Anterior cingulate cortex (tissue), 58 donors: Measurements from ENCODE around the gene CALCOCO2.
A peak's percentile ranks its signal among the peaks of the same experiment; 100 is the strongest.
"Not testable (repeated sequence)": the region's sequence is repeated elsewhere in the genome, so short reads cannot be mapped to it uniquely, and the experiment has no call there.

Source experiments
- DNase-seq, 58 donors: peaks; one replicate each; lab custom pipeline; 2025; lab: John Stamatoyannopoulos, UW

CALCOCO2 gene, protein sequence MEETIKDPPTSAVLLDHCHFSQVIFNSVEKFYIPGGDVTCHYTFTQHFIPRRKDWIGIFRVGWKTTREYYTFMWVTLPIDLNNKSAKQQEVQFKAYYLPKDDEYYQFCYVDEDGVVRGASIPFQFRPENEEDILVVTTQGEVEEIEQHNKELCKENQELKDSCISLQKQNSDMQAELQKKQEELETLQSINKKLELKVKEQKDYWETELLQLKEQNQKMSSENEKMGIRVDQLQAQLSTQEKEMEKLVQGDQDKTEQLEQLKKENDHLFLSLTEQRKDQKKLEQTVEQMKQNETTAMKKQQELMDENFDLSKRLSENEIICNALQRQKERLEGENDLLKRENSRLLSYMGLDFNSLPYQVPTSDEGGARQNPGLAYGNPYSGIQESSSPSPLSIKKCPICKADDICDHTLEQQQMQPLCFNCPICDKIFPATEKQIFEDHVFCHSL

DNA sequence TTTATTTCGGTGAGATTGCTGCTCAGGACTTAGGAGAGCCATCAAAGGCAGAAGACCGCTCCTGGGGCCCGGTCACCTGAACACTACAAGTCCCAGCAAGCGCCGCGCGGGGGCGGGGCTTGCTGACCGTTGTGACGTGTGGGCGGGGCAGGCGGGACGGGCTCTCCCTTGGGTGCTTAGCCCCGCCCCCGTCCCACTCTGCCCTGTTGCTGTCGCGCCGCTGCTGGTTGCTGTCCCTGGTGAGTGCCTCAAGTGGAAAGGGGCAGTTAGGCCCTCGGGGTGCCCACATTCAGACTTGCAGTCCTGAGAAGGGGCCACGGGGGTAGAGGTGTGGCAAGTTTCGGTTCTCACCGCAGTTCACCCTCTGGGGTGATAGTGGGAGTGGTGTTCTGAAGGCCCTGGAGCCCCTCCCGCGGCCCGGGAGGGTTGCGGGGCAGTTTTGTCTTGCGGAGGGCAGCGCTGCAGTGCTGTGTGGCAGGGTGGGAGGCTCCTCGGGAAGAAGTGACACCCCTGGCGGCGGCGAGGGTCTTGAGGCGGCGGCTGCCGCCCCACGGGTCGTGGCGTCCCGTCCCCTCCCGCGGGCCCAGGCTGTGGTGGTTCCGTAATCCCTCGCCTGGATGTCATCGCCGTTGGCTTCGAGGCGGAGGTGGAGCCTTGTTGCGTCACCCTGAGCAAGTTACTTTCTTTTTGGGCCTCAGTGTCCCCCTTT is at the start of gene CALCOCO2:
TSS of gene CALCOCO2 (plus strand) at position 196 of the 709 bp plus-strand sequence. CDS start 10,673 bp downstream, outside the sequence.
- DNase-seq, result peak; percentile 39 to 95 (median 88)

DNA sequence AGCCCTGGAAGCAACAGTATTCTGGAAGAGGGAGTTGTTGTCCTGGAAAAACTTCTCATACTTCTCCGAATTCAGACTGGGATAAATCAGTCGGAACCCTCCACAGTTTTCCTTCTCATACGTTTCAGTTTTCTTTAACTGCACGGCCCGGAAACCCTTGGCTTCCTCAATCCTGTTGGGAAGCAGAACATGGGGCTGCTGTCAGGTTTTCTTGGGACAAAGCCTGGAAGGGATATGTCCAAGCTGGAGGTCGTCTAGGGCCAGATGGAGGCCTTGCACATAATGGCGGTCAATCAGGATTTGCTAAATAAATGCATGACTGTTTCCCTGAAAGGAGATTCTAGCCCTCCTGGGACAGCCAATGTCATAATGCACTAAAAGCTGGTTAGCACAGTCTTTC is 43.0 kb upstream of the CALCOCO2 start:
- DNase-seq, result no peak

DNA sequence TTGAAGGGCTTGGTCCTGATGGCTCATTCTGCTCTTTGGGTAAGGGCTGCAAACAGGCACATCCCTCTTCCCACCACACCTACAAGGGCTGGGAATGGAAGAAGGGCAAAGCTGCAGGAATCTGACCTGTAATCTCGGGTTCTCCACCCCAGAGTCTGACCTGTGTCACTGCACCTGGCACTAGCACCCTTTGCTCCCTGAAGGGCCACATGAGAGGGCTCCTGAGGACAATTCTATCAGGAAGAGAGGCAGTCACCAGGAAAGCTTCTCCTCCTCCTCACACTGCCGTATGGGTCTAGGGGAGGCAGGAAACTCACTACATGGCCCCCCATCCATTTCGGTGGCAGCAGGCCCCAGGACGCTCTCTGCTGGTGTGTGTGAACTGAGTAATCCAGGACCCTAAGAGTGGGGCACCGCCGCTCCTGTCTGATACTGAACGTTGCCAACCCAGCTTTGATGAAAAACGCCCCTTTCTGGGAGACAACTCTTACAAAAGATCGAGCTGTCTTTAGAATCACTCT is 40.2 kb upstream of the CALCOCO2 start:
- DNase-seq, result no peak

DNA sequence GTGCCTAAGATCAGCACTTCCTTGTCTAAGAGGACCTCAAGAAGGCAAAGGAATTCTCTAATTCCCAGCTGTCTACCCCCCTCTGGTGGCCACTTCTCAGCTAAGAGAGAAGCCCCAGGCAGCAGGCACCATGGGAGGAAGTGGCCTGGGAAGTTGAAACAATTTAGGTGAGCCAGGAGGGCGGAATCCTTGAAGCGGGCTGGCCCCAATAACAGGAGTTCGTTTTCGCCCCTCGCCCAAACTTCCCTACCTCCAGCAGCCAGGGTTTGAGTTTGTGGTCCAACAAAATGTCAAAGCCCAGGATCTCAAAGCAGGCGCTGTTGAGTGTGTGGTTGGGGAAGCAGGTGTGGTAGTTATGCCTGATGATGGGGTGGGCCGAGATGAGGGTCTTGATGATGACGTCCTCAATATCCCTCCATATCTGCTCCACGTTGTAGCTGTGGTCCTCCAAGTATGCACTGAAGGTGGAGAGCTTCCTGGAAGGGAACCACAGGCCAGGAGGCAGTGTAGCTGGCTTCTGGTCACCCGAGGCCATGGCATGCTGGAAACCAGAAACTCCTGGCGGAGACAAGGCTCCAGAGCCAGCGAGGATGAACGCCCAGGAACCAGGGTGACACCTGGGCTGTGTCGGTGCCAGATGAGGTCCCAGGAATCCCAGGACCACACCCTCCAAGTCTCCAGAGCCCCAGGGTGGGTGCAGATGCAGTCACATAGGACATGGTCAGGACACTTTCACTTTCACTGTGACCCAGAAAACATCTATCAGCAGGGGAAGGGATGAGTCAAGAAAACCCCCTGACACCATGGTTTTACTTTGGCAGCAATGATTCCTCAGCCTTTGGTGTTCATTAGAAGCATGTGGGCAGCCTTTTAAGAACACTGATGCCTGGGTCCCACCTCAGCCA is 39.5 kb upstream of the CALCOCO2 start:
- DNase-seq, result peak in 39 of 58 donors; percentile 1 to 61 (median 13)

DNA sequence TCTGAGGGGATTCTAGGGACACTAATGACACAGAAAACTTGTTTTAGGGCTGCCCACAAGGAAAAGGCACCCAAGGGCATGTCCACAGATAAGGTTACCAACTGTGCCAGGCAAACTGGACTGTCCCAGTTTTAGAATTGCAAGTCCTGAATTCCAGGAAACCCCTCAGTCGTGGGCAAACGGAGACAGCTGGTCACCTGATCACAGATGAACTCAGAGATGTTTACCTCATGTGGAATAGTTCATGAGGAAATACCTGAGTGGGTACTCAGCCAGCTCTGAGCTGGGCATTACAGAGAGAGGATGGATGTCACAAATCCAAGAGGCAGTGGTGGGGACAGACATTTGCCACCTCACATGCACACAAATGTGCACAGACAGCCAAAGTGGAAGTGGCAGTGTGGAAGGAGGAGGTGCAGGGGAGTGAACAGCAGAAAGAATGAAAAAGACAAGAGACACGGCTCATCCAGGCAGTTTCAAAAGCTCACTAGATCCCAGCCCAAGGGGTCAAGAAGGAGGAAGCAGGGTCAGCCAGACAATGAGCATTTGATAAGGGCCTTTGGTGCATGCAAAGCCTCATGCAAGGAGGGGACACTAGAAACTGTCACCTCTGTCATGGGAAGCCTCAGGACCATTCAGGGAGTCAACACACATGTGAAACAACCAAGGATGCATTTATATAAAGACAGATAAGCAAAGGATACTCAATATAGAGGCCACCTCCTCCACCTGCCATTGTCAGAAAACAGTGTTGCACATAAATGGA is 38.6 kb upstream of the CALCOCO2 start:
- DNase-seq, result no peak

DNA sequence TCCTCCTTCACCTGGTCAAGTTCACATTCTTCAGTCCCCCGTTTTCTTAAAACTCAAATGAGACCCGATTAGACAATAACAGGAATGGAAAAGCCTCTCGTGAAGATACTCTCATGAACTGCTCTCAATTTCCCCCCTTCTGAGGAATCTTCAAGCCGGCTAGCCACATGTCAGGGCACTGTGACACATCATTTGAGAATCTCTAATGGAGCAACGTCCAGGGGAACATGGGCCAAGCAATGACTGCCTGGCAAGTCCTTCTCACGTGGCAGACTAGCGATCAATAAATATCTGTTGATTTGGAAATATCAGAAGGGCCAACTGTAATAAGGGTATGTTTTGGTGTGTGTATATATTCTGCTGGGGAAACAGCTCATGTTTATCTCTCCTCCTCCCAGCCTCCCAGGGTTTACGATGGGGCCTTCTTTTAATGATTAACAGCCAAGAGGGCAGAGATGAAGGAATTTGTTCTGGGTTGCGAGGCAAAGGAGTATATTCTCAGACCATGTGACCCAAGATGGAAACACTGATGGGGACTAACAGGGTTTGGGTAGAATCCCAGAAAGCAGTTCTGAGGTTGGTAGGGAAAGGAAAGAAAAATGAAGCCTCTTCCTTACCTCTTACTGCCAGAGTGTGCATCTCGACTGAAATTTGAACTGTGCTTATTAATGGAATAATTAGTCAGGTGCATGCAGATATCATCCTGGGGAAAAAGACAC is 35.2 kb upstream of the CALCOCO2 start:
- DNase-seq, result no peak

DNA sequence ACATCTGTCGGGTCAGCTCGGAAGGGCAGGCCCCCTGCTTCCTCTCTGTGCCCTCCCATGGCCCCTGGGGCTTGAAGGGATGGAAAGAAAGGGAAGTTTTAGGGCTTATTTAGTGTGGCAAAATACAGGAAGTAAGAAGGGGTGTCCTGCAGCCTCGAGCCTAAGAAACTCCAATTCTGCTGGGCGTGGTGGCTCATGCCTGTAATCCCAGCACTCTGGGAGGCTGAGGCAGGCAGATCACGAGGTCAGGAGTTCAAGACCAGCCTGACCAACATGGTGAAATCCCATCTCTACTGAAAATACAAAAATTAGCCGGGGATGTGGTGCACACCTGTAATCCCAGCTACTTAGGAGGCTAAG is 34.7 kb upstream of the CALCOCO2 start:
- DNase-seq, result not testable (repeated sequence)

DNA sequence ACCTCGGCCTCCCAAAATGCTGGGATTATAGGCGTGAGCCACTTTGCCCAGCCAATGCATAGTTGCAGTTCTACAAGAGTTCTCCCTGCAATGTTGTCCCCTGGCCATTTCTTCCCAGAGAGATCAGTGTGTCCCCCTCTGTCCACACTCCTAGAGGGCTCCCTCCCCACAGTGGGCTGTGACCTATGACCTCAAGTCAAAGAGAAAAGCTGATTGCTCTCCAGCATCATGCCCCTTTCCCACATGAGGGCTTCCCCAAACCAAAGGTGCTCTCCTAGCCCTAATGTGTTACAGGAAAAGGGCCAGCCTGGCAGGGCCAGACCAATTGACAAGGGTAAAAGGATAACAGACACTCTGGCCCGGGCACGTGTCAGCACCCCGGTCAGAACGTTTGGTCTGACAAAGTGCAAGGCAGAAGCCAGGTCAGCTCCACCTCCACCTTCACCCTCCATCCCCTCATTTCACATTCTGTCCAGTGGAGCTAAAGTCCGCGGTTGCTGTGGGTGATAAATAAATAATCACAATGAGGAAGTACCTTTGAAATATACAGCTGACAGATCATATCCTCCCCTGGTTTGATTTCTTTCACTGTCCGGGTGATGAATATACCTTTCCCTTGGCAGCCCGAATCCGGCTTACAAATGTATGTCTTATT is 31.6 kb upstream of the CALCOCO2 start:
- DNase-seq, result no peak

DNA sequence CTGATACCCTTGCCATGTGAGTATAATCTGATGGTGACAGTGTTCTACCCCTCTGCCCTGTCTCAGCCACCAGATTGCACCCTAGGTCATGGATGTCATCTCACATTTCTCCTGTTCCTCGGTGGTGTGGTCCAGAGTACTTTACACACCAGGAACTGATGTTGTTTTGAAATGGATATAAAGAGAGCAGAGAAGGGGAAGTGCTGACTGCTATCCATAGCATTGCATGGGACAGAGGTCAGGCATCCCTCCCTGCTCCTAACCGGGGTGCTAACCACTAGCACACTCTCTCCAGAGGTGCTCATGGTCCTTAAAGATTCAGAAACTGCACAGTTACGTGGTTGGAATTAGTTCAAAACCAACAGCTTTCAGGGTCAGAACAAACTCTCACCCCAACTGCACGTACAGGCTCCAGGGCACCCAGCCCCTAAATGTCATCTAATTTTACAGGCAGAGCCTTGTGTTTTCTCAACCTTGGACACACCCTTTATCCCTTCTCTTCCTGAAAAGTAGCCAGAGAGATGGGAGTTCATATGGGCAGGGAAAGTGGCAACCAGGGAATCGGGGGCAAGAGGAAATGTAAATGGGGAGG is 30.1 kb upstream of the CALCOCO2 start:
- DNase-seq, result no peak

DNA sequence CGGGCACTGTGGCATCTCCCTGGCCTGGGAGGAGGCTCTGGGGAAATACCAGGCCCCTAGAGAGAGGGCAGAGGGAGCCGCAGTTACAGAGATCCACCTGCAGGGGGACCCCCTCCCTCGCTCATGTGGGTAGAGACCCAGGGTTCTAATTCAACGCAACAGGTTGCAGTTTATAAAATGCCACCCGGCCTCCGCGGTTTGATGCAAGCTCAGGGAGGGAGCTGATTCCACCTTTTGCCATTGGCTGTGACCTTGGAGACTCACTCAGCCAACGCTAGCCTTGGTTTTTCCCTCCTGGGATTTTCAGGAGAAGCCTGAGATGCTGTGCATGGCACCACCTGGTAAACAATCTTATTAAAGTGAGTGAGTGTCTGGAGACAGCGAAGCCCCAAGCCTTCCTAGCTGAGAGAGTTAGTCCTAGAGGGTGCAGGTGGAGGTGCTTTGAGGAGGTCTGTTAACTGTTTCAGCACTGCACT is 25.9 kb upstream of the CALCOCO2 start:
- peak in 50 of 58 donors; percentile 2 to 63 (median 27) for DNase-seq

DNA sequence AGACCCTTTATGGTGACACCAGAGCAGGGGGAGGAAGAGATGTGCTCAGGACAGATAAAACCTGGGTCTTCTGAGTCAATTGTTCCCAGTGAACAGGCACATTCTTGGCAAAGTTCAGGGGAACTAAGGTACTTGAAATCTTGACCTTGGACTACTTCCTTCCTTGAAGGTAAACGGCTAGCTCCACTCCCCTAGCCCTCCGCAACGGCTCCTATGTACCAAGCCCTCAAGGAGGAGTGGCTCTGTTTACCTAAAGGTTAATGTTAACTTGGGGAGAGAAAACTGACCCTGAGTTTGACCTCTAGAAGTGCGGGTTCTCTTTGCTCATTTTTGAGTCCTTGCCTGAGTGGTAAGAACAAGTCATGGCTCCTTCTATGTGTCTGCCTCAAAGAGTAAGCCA is 21.7 kb upstream of the CALCOCO2 start:
- no peak for DNase-seq

DNA sequence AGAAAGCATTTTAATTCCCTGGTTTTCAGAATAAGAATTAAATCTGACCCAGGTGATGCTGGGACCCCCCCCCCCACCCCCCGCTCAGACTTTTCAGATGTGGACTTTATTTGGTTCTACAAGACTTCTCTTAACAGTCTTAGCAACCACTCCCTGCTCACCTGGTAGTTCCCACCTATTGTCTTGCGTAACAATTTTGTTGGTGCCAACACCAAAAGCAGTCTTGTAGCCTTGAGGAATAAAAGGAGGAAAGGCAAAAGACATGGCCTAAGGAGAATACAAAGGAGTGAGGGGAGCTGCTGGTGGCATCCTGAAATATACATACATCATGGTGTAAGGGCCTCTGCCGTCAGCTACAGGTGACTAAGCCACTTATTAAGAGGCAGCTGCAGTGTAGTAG is 18.8 kb upstream of the CALCOCO2 start:
- no peak for DNase-seq

DNA sequence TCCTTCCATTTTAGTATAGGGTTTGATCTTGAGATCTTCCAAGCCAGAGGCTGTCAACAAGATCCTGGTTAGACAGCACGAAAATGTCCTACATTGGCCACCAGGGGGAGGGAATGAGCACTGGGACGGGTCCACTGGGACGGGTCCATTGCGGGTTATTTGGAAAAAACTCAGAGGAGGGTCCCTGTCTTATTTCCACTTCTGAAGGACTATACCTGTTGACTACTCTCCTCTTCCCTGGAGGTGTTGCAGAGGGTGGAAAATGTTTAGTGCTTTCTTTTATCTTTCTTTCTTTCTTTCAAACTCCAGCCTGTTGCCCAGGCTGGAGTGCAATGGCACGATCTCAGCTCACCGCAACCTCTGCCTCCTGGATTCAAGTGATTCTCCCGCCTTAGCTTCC is 16.3 kb upstream of the CALCOCO2 start:
- peak in 13 of 58 donors; percentile 3 to 35 (median 5) for DNase-seq

DNA sequence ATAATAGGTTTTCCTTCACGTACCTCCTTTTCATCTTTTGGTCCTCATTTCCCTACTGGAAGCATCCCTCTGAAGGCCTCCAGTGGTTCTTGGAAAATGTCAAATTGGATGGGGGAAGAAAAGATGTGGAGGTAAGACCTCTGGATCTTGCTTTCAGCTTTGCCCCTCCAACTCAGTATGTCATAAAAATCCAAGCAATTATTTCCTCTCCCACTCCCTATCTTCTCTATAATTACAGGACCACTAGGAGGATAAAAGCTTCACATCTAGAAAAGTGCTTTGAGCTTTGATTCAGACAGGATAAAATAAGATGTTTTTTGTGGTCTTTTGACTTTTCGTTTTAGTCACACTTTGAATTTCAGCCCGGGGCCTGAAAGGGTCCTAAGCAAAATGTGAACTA is 15.5 kb upstream of the CALCOCO2 start:
- no peak for DNase-seq

DNA sequence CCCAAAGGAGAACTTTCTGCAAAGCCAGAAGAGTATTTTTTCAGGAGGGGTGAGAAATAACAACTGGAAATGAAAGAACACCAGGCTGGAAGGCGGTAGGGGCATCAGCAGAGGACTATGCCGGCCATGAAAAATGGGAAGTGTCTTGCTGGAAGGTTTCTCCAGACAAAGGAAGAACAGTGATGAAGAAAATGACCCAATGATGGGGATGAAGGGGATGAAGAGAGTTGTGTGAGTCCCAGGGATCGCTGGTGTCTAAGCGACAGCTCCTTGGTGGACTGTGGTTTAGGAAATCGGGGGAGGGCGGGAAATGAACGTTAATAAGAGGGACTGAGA is 14.4 kb upstream of the CALCOCO2 start:
- no peak for DNase-seq

DNA sequence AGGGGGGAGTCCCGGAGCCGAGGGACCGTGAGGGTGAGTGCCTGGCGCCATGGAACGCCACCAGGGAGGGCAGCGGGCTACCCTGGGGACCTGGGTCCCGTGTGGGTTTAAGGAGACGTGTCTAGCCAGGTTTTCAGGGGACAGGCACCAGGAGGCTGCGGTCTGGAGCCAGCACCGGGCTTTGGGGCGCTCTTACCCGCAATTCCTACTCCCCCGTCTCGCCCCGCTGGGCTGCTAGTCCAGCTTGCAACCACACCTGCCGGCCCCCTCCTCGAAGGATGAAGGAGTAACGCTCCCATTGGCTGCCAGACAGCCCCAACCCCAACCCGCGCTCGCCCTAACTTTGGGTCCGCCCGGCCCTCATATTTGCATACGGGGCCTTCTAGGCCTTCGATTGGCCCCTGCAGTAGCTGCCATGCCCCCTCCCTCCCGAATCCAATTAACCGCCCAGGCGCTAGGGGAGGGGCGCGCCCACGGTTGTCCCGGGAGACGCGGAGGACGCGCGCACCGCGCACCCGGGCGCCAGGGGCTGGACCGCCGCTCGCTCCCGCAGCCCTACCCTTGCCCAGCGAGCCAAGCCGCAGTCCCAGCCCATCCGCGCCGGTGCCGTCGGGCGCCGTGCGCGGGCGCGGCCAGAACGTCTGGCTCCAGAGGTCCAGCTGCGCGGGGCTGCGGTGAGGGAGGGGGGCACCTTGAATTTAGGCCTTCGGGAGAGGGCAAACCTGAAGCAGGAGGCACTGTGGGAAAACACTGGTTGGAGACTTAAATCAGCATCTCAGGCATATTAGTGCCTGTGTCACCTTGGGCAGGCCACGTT is 13.9 kb upstream of the CALCOCO2 start, which contains the start of gene TTLL6:
TSS of gene TTLL6 (minus strand) at position 456 of the 817 bp plus-strand sequence. CDS start at position 299, 157 bp downstream.
- peak in 54 of 58 donors; percentile 2 to 79 (median 49) for DNase-seq

DNA sequence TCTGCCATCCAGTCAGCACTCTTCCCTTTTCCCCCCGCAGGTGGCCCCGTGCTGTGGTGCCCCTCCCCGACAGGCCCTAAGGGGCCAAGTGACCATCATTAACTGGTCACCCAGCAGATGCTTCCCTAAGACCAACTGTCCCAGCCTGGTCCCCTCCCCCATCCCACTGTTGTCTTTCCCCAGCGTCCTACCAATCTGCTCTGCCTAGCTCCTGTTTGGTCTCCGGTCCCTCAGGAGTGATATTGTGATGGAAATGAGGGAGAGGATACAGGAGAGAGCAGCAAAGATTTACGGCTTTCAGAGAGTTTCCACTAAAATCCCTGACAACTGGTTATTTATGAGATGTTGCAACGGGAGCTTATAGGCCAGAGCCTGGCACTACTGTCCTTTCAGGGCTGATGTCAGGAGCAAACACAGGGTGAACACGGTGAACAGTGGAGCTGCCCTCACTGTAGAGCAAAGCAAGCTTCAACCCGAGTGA is 12.4 kb upstream of the CALCOCO2 start:
- DNase-seq, result no peak
